Trophoblast cell (in vitro differentiated cells and primary cell): ENCODE results near the gene CTNNA1.

Source experiments
- DNase-seq, 2 donors: peaks; one replicate each; pipeline ENCODE4 v3.0.0-alpha.2; 2016
- H2AFZ ChIP-seq: 2 replicates; pipeline ENCODE4 v1.6.1; 2013; ENCODE audit warnings: low read length, moderate library complexity, mild to moderate bottlenecking; ENCODE audit not compliant: insufficient read depth, poor library complexity
- H2AK5ac ChIP-seq: 2 replicates; pipeline ENCODE4 v1.6.1; 2013; ENCODE audit warnings: mild to moderate bottlenecking, low read length
- H2BK120ac ChIP-seq: 2 replicates; pipeline ENCODE4 v1.6.1; 2013; ENCODE audit warnings: low read length, mild to moderate bottlenecking, moderate library complexity; ENCODE audit not compliant: insufficient read depth, poor library complexity
- H2BK12ac ChIP-seq: 2 replicates; pipeline ENCODE4 v1.6.1; 2013; ENCODE audit warnings: mild to moderate bottlenecking, low read length, moderate library complexity
- H2BK5ac ChIP-seq: 2 replicates; pipeline ENCODE4 v1.6.1; 2013; ENCODE audit warnings: low read length, low read depth, moderate library complexity, mild to moderate bottlenecking; ENCODE audit not compliant: poor library complexity
- H3K14ac ChIP-seq: 2 replicates; pipeline ENCODE4 v1.6.1; 2013; ENCODE audit warnings: mild to moderate bottlenecking, low read length
- H3K18ac ChIP-seq: 2 replicates; pipeline ENCODE4 v1.6.1; 2013; ENCODE audit warnings: mild to moderate bottlenecking, low read length
- H3K23ac ChIP-seq: 2 replicates; pipeline ENCODE4 v1.6.1; 2013; ENCODE audit warnings: low read length
- H3K27ac ChIP-seq: 2 replicates; pipeline ENCODE4 v1.5.1; 2013; ENCODE audit warnings: low read depth, mild to moderate bottlenecking, inconsistent platforms, low read length, moderate library complexity
- H3K27me3 ChIP-seq: 2 replicates; pipeline ENCODE4 v1.6.1; 2013; ENCODE audit warnings: inconsistent platforms, mild to moderate bottlenecking, low read length, moderate library complexity; ENCODE audit not compliant: insufficient read depth
- H3K36me3 ChIP-seq, 2 experiments: 1 replicate in 1 of 2; 2 replicates in 1 of 2; pipeline ENCODE4 v1.6.1; 2013; ENCODE audit warnings: low read length in 2 of 2, mild to moderate bottlenecking in 2 of 2, moderate library complexity in 1 of 2; ENCODE audit not compliant: insufficient read depth in 2 of 2, control insufficient read depth in 1 of 2
- H3K4ac ChIP-seq: 2 replicates; pipeline ENCODE4 v1.6.1; 2013; ENCODE audit warnings: low read depth, mild to moderate bottlenecking, low read length, moderate library complexity
- H3K4me1 ChIP-seq, 2 experiments: 1 replicate in 1 of 2; 2 replicates in 1 of 2; pipeline ENCODE4 v1.6.1; 2013; ENCODE audit warnings: low read length in 2 of 2, mild to moderate bottlenecking in 2 of 2, moderate library complexity in 1 of 2; ENCODE audit not compliant: insufficient read depth in 2 of 2, control insufficient read depth in 1 of 2
- H3K4me2 ChIP-seq: 2 replicates; pipeline ENCODE4 v1.6.1; 2013; ENCODE audit warnings: inconsistent platforms, mild to moderate bottlenecking, low read length, moderate library complexity
- H3K4me3 ChIP-seq: 2 replicates; pipeline ENCODE4 v1.5.1; 2013; ENCODE audit warnings: mild to moderate bottlenecking, low read depth, low read length, inconsistent platforms
- H3K79me1 ChIP-seq: one replicate; pipeline ENCODE4 v1.6.1; 2013; ENCODE audit warnings: low read length
- H3K79me2 ChIP-seq: 2 replicates; pipeline ENCODE4 v1.6.1; 2013; ENCODE audit warnings: low read length, mild to moderate bottlenecking; ENCODE audit not compliant: control insufficient read depth, insufficient read depth, poor library complexity
- H3K9ac ChIP-seq: 2 replicates; pipeline ENCODE4 v1.6.1; 2013; ENCODE audit warnings: mild to moderate bottlenecking, low read length
- H3K9me3 ChIP-seq: 2 replicates; pipeline ENCODE4 v1.6.1; 2013; ENCODE audit warnings: low read depth, mild to moderate bottlenecking, control low read depth, inconsistent platforms, low read length; ENCODE audit not compliant: insufficient read depth
- H4K12ac ChIP-seq: 2 replicates; pipeline ENCODE4 v1.6.1; 2013; ENCODE audit warnings: low read depth, mild to moderate bottlenecking, low read length, moderate library complexity
- H4K8ac ChIP-seq: 2 replicates; pipeline ENCODE4 v1.6.1; 2013; ENCODE audit warnings: low read depth, mild to moderate bottlenecking, low read length, moderate library complexity
- H4K91ac ChIP-seq: one replicate; pipeline ENCODE4 v1.6.1; 2013; ENCODE audit warnings: low read depth, mild to moderate bottlenecking, low read length, moderate library complexity
- WGBS: extraction: QIAGEN DNeasy Blood & Tissue Kit; methylation state at CpG from one replicate; pipeline ENCODE4 v1.1.7; 2013; ENCODE audit warnings: missing lambda C conversion rate; ENCODE audit not compliant: insufficient read length, insufficient coverage; ENCODE audit errors: extremely low coverage; 5-methylcytosine and 5-hydroxymethylcytosine counted together

The CTNNA1 gene

DNA sequence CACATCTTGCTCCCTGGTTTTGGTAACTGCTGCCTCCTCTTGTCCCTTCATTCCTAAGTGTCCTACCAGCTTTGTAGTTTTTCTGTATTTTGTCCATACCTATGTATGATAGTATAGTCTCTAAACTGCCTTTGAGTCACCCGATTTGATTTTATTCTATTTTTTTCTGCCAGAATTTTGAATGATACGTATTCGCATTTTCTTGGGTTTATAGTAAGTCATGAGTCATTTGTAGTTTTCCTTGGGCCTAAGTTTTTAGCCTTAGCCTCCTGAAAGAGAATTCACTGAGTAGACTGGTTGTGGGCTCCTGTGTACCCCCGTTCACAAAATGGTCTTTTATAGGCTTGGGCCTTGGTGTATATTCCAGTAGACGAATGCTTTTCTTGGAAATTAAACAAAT lies 62.3 kb downstream of the CTNNA1 start:
- no peak overlapping the region for H3K9ac ChIP-seq
- peaks cover 7% of the 10 kb centered on the region for H3K79me2 ChIP-seq
- H3K79me1 ChIP-seq, result no peaks in the 10 kb centered on the region
- H2AFZ ChIP-seq, result no peak overlapping the region
- H4K8ac ChIP-seq, result no peak overlapping the region
- no peak overlapping the region for H4K12ac ChIP-seq
- H3K27ac ChIP-seq, result no peak overlapping the region
- H3K9me3 ChIP-seq, result no peaks in the 10 kb centered on the region
- no peak overlapping the region for H4K91ac ChIP-seq
- no peak overlapping the region for H3K4ac ChIP-seq
- no peak overlapping the region for H2AK5ac ChIP-seq
- WGBS, result no CpG with 5 or more reads among the region's 5 CpGs
- no peak for DNase-seq
- no peak overlapping the region for H2BK120ac ChIP-seq
- no peak overlapping the region for H3K18ac ChIP-seq
- no peak overlapping the region for H2BK5ac ChIP-seq
- H3K4me2 ChIP-seq, result no peak overlapping the region
- no peak overlapping the region for H3K14ac ChIP-seq
- peaks cover 20 to 27% of the 10 kb centered on the region in 2 experiments for H3K36me3 ChIP-seq
- H3K4me3 ChIP-seq, result no peak overlapping the region
- no peaks in the 10 kb centered on the region for H3K27me3 ChIP-seq
- no peak overlapping the region for H2BK12ac ChIP-seq
- no peak overlapping the region for H3K23ac ChIP-seq
- peaks cover 0 to 7% of the 10 kb centered on the region in 2 experiments for H3K4me1 ChIP-seq

DNA sequence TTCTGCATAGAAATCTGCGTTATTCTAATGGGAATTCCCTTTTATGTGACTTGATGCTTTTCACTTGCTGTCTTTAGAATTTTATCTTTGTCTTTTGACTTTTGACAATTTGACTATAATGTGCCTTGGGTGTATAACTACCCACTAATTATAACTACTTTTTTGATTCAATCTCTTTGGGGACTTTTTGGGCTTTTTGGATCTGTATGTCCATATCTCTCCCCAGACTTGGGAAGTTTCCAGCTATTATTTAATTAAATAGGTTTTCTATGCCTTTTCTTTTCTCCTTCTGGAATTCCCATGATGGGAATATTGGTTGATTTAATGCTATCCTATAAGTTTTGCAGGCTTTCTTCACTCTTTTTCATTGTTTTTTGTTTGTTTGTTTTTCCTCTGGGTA lies 64.0 kb downstream of the CTNNA1 start:
- no peak overlapping the region for H2AFZ ChIP-seq
- no peak overlapping the region for H3K9ac ChIP-seq
- H3K27ac ChIP-seq, result no peak overlapping the region
- H4K91ac ChIP-seq, result no peak overlapping the region
- H3K4me1 ChIP-seq, result peaks cover 0 to 7% of the 10 kb centered on the region in 2 experiments
- peaks cover 7% of the 10 kb centered on the region for H3K79me2 ChIP-seq
- H3K23ac ChIP-seq, result no peak overlapping the region
- H2BK5ac ChIP-seq, result no peak overlapping the region
- H3K36me3 ChIP-seq, result peaks cover 13 to 25% of the 10 kb centered on the region in 2 experiments
- no peak overlapping the region for H2BK12ac ChIP-seq
- no peak overlapping the region for H3K4ac ChIP-seq
- H2BK120ac ChIP-seq, result no peak overlapping the region
- no peak for DNase-seq
- H3K27me3 ChIP-seq, result no peaks in the 10 kb centered on the region
- no peak overlapping the region for H4K8ac ChIP-seq
- WGBS, result no CpG with 5 or more reads among the region's 1 CpG
- H4K12ac ChIP-seq, result no peak overlapping the region
- no peak overlapping the region for H3K4me2 ChIP-seq
- no peak overlapping the region for H3K14ac ChIP-seq
- H2AK5ac ChIP-seq, result no peak overlapping the region
- no peak overlapping the region for H3K18ac ChIP-seq
- no peaks in the 10 kb centered on the region for H3K9me3 ChIP-seq
- no peaks in the 10 kb centered on the region for H3K79me1 ChIP-seq
- H3K4me3 ChIP-seq, result no peak overlapping the region

DNA sequence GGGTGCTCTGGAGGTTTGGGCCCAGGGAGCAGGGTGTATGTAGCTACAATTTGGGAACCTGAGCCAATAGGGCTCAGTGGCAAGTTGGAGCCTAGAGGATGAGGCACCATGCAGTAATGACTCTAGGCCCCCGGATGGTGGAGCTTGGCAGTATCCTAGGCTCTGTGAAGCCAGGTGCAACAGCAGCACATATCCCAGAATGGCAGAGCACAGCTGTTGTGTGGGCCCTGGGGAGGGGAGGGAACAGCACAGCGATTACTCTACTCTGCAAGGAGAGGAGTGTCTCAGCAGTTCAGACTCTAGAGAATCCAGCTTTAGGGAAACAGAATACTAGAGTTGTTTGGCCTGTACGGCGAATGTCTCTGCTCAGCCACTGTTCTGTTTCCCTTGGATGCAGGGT lies 65.9 kb downstream of the CTNNA1 start:
- no peak overlapping the region for H3K14ac ChIP-seq
- H3K4ac ChIP-seq, result peak overlapping the region; percentile 18
- no peak for DNase-seq
- H2BK5ac ChIP-seq, result no peak overlapping the region
- H4K91ac ChIP-seq, result no peak overlapping the region
- H3K79me1 ChIP-seq, result no peaks in the 10 kb centered on the region
- H2AK5ac ChIP-seq, result no peak overlapping the region
- peaks cover 9 to 16% of the 10 kb centered on the region in 2 experiments for H3K36me3 ChIP-seq
- H3K27ac ChIP-seq, result no peak overlapping the region
- H3K79me2 ChIP-seq, result peaks cover 7% of the 10 kb centered on the region
- no peak overlapping the region for H3K23ac ChIP-seq
- H2BK120ac ChIP-seq, result no peak overlapping the region
- peak overlapping the region; percentile 37 for H3K4me3 ChIP-seq
- no peak overlapping the region for H3K18ac ChIP-seq
- H2BK12ac ChIP-seq, result no peak overlapping the region
- H3K4me2 ChIP-seq, result no peak overlapping the region
- no CpG with 5 or more reads among the region's 4 CpGs for WGBS
- no peaks in the 10 kb centered on the region for H3K27me3 ChIP-seq
- no peak overlapping the region for H2AFZ ChIP-seq
- no peaks in the 10 kb centered on the region for H3K9me3 ChIP-seq
- peak overlapping the region; percentile 51 for H4K12ac ChIP-seq
- peaks cover 0 to 7% of the 10 kb centered on the region in 2 experiments for H3K4me1 ChIP-seq
- no peak overlapping the region for H4K8ac ChIP-seq
- H3K9ac ChIP-seq, result no peak overlapping the region

DNA sequence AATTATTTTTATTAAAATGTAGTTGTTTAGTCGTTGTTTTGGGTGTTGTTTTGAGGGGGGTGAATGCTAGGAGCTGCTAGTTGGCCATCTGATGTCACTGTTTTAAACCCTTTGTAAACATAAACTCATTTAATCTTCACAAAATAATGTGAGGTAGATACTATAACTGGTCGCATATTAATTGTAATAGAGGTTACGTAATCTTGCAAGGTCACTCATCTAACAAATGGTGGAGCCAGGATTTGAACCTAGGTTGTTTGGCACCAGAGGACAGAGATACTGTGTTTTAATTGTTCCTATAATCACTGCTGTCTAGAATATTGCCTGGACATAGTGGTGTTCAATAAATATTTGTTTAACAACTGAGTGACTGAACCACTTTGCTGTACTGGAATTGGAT lies 67.5 kb downstream of the CTNNA1 start:
- H4K91ac ChIP-seq, result no peak overlapping the region
- WGBS, result no CpG with 5 or more reads among the region's 3 CpGs

More for the DNA sequence above, 67.5 kb downstream of the CTNNA1 start:
- Histone ChIP-seq H3K9me3 (no peaks in the 10 kb centered on the region), H2AFZ (no peak overlapping the region), H3K9ac (no peak overlapping the region), H3K27ac (no peak overlapping the region), H2BK12ac (no peak overlapping the region), H2AK5ac (no peak overlapping the region), H3K27me3 (no peaks in the 10 kb centered on the region), H3K36me3 (peaks cover 9 to 15% of the 10 kb centered on the region in 2 experiments), H2BK120ac (no peak overlapping the region), H2BK5ac (no peak overlapping the region), H3K79me2 (peaks cover 7% of the 10 kb centered on the region), H3K18ac (no peak overlapping the region), H4K8ac (no peak overlapping the region), H3K79me1 (no peaks in the 10 kb centered on the region), H3K14ac (no peak overlapping the region), H3K4me3 (no peak overlapping the region), H3K4ac (no peak overlapping the region), H4K12ac (no peak overlapping the region), H3K4me1 (peaks cover 0 to 7% of the 10 kb centered on the region in 2 experiments), H3K4me2 (no peak overlapping the region), H3K23ac (no peak overlapping the region)
- no peak for DNase-seq
